Thyroid gland (tissue), 4 donors: ENCODE results near the gene C1orf167.

Source experiments
- CTCF ChIP-seq, 6 experiments: fragments of 200-600 bp in 3 of 6; fragments of 450-650 bp in 3 of 6; sonication (generic) in 3 of 6; IDR thresholded peaks; one replicate each; pipeline ENCODE4 v1.5.1; 2016 to 2019; ENCODE audit warnings: antibody characterized with exemption in 6 of 6, mild to moderate bottlenecking in 2 of 6, inconsistent platforms in 1 of 6, moderate library complexity in 1 of 6
- POLR2A ChIP-seq, 2 donors: fragments of 450-650 bp; IDR thresholded peaks; one replicate each; pipeline ENCODE4 v1.6.1; 2017; ENCODE audit warnings: antibody characterized with exemption in 2 of 2, mild to moderate bottlenecking in 2 of 2, moderate library complexity in 1 of 2

GRCh38 chr1:11714831-11715575, 47.0 kb upstream of the C1orf167 start:
- no peak for TF ChIP-seq CTCF (IDR thresholded peaks at IDR 0.05)
- no peak for TF ChIP-seq POLR2A (IDR thresholded peaks at IDR 0.05)
